Bronchus fibroblast of lung (primary cell): Measurements from ENCODE around the gene PTPN12. TPM values are rescaled to one million over a fixed set of nuclear protein-coding genes. Genes with fewer than 3 reads are reported as not detected.

Experiments used
- total RNA-seq: library from RNA; depleted of rRNA; stranded (reverse); fragments of >200 nt; gene quantifications from 2 replicates; pipeline ENCODE4 v1.2.3, GENCODE V29; 2015

The PTPN12 gene
- total RNA-seq, result 12.5 and 15.3 TPM in 2 replicates

DNA sequence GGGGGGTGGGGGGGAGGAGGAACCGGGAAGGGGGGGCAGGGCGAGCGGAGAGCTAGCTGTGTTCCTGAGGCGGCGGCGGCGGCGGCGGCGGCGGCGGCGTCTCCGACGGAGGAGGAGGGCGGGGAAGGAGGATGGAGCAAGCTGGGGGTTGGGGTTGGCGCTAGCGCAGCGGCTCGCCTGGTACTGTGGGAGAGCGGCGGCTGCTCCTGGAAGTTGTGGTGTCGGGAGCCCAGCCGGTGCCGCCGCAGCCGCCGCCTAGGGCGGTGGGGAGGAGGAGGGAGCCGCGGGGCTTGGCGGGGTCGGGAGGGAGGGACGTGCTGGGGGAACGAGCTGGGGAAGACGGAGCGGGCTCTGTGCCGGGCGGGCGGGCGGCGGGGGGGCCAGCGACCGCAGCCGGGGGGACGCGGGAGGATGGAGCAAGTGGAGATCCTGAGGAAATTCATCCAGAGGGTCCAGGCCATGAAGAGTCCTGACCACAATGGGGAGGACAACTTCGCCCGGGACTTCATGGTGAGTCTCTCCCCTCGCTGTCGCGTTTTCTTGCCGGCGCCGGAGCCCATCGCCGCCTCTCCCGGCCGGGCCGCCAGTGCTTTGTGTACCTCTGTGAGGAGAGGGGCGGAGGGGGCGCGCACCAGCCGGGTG lies at the start of gene PTPN12:
Gene PTPN12, plus strand, starts transcription at position 160 of the 642 bp plus-strand sequence. Its CDS starts 252 bp downstream, at position 412.

Other genes starting within 250 kb of the PTPN12 start
- gene GSAP, start 120.9 kb upstream of the PTPN12 start, total RNA-seq, result 2.0 and 2.2 TPM in 2 replicates
- 8.6 and 10.9 TPM in 2 replicates for gene RSBN1L, start 159.2 kb downstream of the PTPN12 start, total RNA-seq